Temporal lobe (tissue), 2 donors: Measurements from ENCODE around the gene TAGLN2. TPM values are rescaled to one million over a fixed set of nuclear protein-coding genes. Genes with fewer than 3 reads are reported as not detected.

Source experiments
- small RNA-seq: library from RNA; depleted of rRNA; stranded (forward); fragments of <200 nt; gene quantifications from one replicate; pipeline ENCODE3, GENCODE V24; 2014; ENCODE audit warnings: low replicate concordance
- total RNA-seq: library from RNA; depleted of rRNA; stranded (reverse); fragments of >200 nt; gene quantifications from one replicate; pipeline ENCODE4 v1.2.3, GENCODE V29; 2014

Gene TAGLN2
- total RNA-seq, 1 donor from 2014 or later: 25.1 TPM

Small RNA genes within 50 kb of the gene (small RNA-seq; reads per million reads assigned to genes)
- not detected for gene MIR4259

Other genes starting within 250 kb of the TAGLN2 start
- not detected for gene CRP, start 210.9 kb downstream of the TAGLN2 start, total RNA-seq
- gene DUSP23, start 144.5 kb downstream of the TAGLN2 start, total RNA-seq: 10.6 TPM
- gene FCRL6, start 123.1 kb downstream of the TAGLN2 start, total RNA-seq: 0.25 TPM
- gene SLAMF8, start 98.6 kb downstream of the TAGLN2 start, total RNA-seq: not detected
- gene VSIG8, start 62.9 kb downstream of the TAGLN2 start, total RNA-seq: not detected
- gene CFAP45, start 25.3 kb downstream of the TAGLN2 start, total RNA-seq: 0.74 TPM
- 7.6 TPM for gene IGSF9, start 20.1 kb upstream of the TAGLN2 start, total RNA-seq
- gene SLAMF9, start 28.7 kb upstream of the TAGLN2 start, total RNA-seq: not detected
- gene PIGM, start 106.5 kb upstream of the TAGLN2 start, total RNA-seq: 5.9 TPM
- 5.9 TPM for gene KCNJ10, start 144.7 kb upstream of the TAGLN2 start, total RNA-seq
- 10.6 TPM for gene KCNJ9, start 156.0 kb upstream of the TAGLN2 start, total RNA-seq
- gene IGSF8, start 173.1 kb upstream of the TAGLN2 start, total RNA-seq: 43.5 TPM
- 93.2 TPM for gene ATP1A2, start 190.3 kb upstream of the TAGLN2 start, total RNA-seq
- gene ATP1A4, start 226.1 kb upstream of the TAGLN2 start, total RNA-seq: under 0.01 TPM